T-helper 2 cell treated with Interferon-gamma antibody and Interleukin-4, amounts not matched to agents 100 ng/mL and 5 ng/mL, for 36 hours (primary cell): ENCODE data around the gene SART1. TPM values are rescaled to one million over a fixed set of nuclear protein-coding genes. Genes with fewer than 3 reads are reported as not detected.
"Not testable (repeated sequence)": the region's sequence is repeated elsewhere in the genome, so short reads cannot be mapped to it uniquely, and the experiment has no call there.

Experiments
- intact Hi-C: fragments of 100-400 bp; cut with micrococcal nuclease; formaldehyde crosslinking; loops from one replicate; pipeline ENCODE4 v1.15.1; 2023
- total RNA-seq: library from RNA; stranded (reverse); gene quantifications from 2 replicates; pipeline ENCODE4 v1.2.3, GENCODE V29; 2022

The SART1 gene
- total RNA-seq, 1 donor from 2014 or later, result 88.8 TPM

GRCh38 chr11:66014804-66015453, 53.4 kb downstream of the SART1 start:
- intact Hi-C loops, result no loop called here

GRCh38 chr11:66015454-66015881, 53.9 kb downstream of the SART1 start:
- intact Hi-C loops, result no loop called here

- intact Hi-C loops, result no loop called here
These were observed 54.6 kb downstream of the SART1 start for GRCh38 chr11:66015936-66016792.

- intact Hi-C loops, result no loop called here
These were observed 55.3 kb downstream of the SART1 start for GRCh38 chr11:66016793-66017177.

- intact Hi-C loops, result no loop called here
These were observed 55.8 kb downstream of the SART1 start for GRCh38 chr11:66017321-66017720.

- intact Hi-C loops, result no loop called here
These were observed 58.7 kb downstream of the SART1 start for GRCh38 chr11:66020212-66020611.

GRCh38 chr11:66020618-66021357, 59.3 kb downstream of the SART1 start:
- intact Hi-C loops, result no loop called here

GRCh38 chr11:66022401-66023185, 61.1 kb downstream of the SART1 start:
- intact Hi-C loops, result no loop called here

- intact Hi-C loops, result not testable (repeated sequence)
These were observed 61.6 kb downstream of the SART1 start for GRCh38 chr11:66023186-66023440.

- intact Hi-C loops, result no loop called here
These were observed 64.5 kb downstream of the SART1 start, which contains the start of gene CATSPER1 for GRCh38 chr11:66026017-66026529. Gene CATSPER1, minus strand, starts transcription at chr11:66026479. Its CDS starts 100 bp downstream, at chr11:66026379.

Other genes starting within 250 kb of the SART1 start
- 67.3 and 72.0 TPM in 2 replicates for gene KAT5, start 249.5 kb upstream of the SART1 start, total RNA-seq
- 97.0 and 105 TPM in 2 replicates for gene RNASEH2C, start 240.9 kb upstream of the SART1 start, total RNA-seq
- gene AP5B1, start 180.8 kb upstream of the SART1 start, total RNA-seq, result 20.1 and 21.2 TPM in 2 replicates
- gene OVOL1, start 174.7 kb upstream of the SART1 start, total RNA-seq, result 0.09 TPM in 1 of 2 replicates, not detected in the other
- gene SNX32, start 127.8 kb upstream of the SART1 start, total RNA-seq, result 1.0 and 1.6 TPM in 2 replicates
- gene CFL1, start 103.6 kb upstream of the SART1 start, total RNA-seq, result 1,805 and 1,835 TPM in 2 replicates
- gene MUS81, start 101.3 kb upstream of the SART1 start, total RNA-seq, result 94.0 and 101 TPM in 2 replicates
- 5.4 and 7.2 TPM in 2 replicates for gene EFEMP2, start 88.9 kb upstream of the SART1 start, total RNA-seq
- 26.4 and 29.3 TPM in 2 replicates for gene CTSW, start 81.9 kb upstream of the SART1 start, total RNA-seq
- gene FIBP, start 73.3 kb upstream of the SART1 start, total RNA-seq, result 82.9 and 84.7 TPM in 2 replicates
- gene CCDC85B, start 71.1 kb upstream of the SART1 start, total RNA-seq, result 45.2 and 47.0 TPM in 2 replicates
- 3.7 and 4.5 TPM in 2 replicates for gene FOSL1, start 61.3 kb upstream of the SART1 start, total RNA-seq
- gene C11orf68, start 42.7 kb upstream of the SART1 start, total RNA-seq, result 21.9 and 24.2 TPM in 2 replicates
- 131 and 132 TPM in 2 replicates for gene DRAP1, start 42.3 kb upstream of the SART1 start, total RNA-seq
- not detected in 2 replicates for gene TSGA10IP, start 16.3 kb upstream of the SART1 start, total RNA-seq
- gene EIF1AD, start 40.4 kb downstream of the SART1 start, total RNA-seq, result 50.7 and 57.1 TPM in 2 replicates
- 258 and 269 TPM in 2 replicates for gene BANF1, start 40.8 kb downstream of the SART1 start, total RNA-seq
- gene CST6, start 50.3 kb downstream of the SART1 start, total RNA-seq, result 0.34 TPM in 1 of 2 replicates, not detected in the other
- gene CATSPER1, start 64.7 kb downstream of the SART1 start, total RNA-seq, result 0.32 TPM in 1 of 2 replicates, not detected in the other
- not detected in 2 replicates for gene GAL3ST3, start 87.4 kb downstream of the SART1 start, total RNA-seq
- 226 and 228 TPM in 2 replicates for gene SF3B2, start 90.6 kb downstream of the SART1 start, total RNA-seq
- 94.5 and 102 TPM in 2 replicates for gene PACS1, start 108.5 kb downstream of the SART1 start, total RNA-seq